SHP77 (cell line): ENCODE results near the gene CYP46A1.
"Not testable (repeated sequence)": the region's sequence is repeated elsewhere in the genome, so short reads cannot be mapped to it uniquely, and the experiment has no call there.

Experiments
- DNase-seq, 2 experiments: peaks; one replicate each; lab custom pipeline; 2025; lab: John Stamatoyannopoulos, UW

CYP46A1 gene

DNA sequence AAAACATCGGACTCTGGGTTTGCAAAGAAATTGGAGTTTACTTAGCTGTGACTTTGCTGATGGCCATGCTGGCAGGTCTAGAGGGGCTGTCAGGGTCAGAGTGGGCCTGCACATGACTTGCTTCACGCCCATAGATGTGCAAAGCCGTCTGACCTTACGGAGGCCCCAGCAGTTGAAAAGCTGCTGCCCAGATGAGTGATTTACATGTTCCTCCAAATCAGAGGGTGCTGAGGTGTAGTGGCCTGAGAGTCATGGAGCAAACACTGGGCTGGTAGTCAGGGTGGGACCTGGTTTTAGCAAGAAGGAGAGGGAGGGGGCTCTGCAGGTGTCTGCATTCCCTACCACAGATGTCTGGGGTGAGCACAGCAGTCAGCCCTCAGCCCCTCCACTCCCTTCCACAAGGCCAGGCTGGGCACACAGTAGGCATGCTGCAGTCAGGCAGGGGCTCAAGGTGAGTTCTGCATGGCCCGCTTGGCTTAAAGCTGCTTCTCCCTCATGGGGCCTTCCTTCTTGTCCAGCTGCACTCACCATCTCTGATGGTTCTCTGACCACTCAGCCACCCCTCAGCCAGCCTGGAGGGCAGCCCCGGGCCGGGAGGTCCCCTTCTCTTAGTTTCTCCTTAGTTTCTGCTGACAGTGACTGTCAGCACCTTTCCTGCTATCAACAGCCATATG is 74.9 kb downstream of the CYP46A1 start:
- DNase-seq = no peak

GRCh38 chr14:99759546-99759925 is 75.4 kb downstream of the CYP46A1 start:
- no peak for DNase-seq

DNA sequence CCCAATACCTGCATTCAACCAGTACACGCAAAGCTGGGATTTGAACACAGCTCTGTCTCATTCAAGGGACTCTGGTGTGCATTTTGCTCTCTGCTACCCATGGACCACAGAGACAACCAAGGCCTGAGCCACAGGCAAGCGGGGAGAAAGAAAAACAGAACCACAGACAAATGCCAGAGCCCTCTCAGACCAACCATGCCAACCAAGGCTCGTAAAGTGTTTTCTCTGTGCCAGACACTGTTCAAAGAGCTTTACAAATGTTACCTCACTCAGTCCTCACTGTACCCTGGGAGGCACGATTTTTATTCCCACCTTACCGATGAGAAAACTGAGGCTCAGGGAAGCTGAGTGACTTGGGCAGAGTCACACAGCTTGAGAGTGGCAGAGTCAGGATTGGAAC is 76.7 kb downstream of the CYP46A1 start:
- no peak for DNase-seq

- DNase-seq = not testable (repeated sequence)
These were observed 78.8 kb downstream of the CYP46A1 start for GRCh38 chr14:99762911-99763310.

- no peak for DNase-seq
These were observed 79.6 kb downstream of the CYP46A1 start for GRCh38 chr14:99763527-99764221.

GRCh38 chr14:99764222-99764706 is 80.2 kb downstream of the CYP46A1 start:
- DNase-seq = no peak

DNA sequence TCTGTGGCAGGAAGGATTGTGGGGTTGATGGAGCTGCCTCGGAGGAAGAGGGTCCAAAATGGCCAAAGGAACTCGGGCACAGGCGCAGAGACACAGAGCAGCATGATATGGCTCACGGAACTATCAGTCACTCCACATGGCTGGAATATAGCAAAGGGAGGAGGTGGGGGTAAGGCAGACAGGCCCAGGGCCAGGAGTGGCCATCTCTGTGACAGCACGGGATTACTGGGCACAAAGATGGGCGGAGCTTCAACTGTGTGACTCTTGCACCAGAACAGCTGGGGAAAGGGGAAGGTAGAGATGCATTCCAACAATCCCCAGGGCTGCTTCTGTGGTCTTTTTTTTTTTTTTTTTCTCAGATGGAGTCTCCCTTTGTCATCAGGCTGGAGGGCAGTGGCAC is 84.3 kb downstream of the CYP46A1 start:
- no peak for DNase-seq

GRCh38 chr14:99769123-99769522 is 85.0 kb downstream of the CYP46A1 start:
- no peak for DNase-seq

DNA sequence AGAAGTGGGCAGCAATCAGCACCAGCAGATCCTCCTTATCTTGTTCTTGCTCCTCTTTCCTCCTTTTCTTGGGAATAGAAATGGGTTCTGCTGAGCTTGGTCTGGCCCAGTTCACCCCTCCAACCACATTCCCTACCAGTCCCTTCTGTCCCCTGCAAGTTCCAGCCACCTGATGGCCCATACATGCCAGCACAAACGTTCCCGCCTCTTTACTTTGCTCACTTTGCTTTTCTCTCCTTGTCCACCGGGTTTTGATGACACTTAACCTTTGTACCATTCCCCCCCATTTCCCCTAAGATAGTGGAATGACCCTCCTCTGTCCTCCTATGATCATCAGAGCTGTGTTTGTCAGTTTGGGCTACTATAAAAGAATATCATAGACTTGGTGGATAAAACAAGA is 85.7 kb downstream of the CYP46A1 start:
- no peak for DNase-seq

DNA sequence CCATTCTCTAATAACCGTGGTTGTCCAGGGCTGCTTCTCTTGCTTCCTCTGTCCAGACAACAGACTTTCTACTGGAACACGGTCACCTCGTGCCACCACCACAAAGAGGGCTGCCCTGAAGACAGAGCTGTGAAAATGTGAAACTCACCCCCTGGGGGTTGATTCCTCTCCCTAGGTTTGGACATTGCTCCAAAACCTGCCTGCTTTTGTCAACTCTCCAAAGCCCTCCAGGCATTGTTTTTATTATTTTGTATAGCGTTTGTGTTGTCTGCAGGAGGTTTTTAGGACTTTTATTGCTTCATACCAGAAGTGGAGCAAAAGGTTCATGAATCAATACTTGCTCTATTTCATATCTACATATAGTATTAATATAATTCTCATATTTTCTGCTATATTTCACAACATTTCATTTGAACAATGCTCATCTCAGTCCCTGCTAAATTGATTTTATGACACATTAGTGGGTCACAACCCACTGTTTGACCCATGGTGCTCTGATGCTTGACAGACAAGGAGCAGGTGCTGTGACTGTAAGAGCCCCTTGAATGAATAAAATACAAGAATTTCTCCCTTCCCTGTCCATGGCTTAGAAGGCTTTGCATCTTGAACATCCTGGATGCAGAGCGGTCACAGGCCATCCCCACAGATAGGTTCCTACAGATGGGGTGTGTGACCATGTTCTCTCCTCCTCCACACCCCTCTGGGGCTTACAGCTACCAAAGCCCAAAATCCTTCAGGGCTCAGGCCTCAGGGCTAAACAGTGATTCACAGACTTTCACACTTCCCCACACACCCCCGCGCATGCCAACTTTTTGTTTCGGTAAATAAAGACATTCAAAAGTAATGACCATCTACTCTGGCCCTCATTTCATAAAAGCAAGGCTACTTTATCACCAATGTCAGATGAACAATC is 88.5 kb downstream of the CYP46A1 start:
- no peak for DNase-seq

DNA sequence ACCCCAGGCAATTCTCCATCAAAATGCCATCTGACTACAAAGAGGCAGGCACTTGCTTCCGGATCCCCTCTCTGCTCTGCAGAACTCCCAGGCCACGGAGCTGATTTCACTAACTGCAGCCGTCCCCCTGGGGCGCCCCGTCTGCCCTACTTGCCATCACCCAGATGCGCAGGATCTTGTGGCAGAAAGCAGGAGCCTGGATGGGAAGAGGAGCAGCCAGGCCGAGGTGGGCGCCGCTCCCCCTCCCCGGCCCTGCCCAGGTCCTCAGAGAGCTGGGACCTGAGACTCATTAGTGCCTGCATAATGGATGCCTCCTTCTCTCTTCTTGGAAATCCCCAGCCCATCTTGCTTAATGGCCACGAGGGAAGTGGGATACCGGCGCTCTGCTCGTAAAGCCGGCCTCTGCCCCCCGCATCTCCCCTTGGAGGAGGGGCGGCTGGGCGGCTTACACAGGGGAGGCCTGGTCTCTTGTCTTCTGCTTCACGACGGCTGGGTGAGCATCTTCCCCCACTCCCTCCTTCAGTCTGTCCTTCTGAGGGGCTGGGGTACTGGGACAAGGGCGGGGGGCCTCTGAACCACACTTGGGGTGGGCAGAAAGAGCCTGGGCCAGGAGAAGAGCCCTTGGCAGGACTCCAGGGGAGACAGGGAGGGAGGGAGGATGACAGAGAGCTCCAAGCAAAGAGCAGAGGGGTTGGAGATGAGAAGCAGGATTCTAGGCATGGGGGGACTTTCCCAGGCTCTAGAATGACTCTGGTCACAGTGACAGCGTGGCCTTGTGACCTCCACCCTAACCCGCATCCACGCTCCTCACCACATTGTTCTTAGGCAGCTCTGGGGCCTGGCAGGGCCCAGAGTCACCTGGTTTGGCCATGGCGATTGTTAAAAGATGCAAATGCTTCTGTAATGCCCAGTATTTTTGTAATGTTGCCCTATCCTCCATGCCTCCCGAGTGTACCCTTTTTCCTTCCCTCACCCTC is 89.7 kb downstream of the CYP46A1 start:
- no peak for DNase-seq

GRCh38 chr14:99774556-99775307 is 90.6 kb downstream of the CYP46A1 start:
- no peak for DNase-seq

GRCh38 chr14:99775351-99775750 is 91.3 kb downstream of the CYP46A1 start:
- DNase-seq = no peak
